ENCODE results near the gene AKAP8L.

The AKAP8L gene

GRCh38 chr19:15455996-15456395 lies 37.2 kb upstream of the AKAP8L start:
- no peak overlapping the region for H3K9ac ChIP-seq (ENCODE audit: low read depth, low read length)
- peaks cover 83% of the 10 kb centered on the region for H3K27me3 ChIP-seq (ENCODE audit: insufficient read depth, low read length)
- H3K27ac ChIP-seq (ENCODE audit: low read depth, low read length), result no peak overlapping the region
- H3K4me1 ChIP-seq (ENCODE audit: insufficient read depth, low read length), result no peaks in the 10 kb centered on the region
- no peaks in the 10 kb centered on the region for H3K9me3 ChIP-seq (ENCODE audit: insufficient read depth, low read depth, low read length)
- H3K4me3 ChIP-seq (ENCODE audit: low read length), result no peak overlapping the region
- 89% methylated on average over 9 of the region's 9 CpGs for WGBS
- H3K36me3 ChIP-seq (ENCODE audit: insufficient read depth, low read length), result no peaks in the 10 kb centered on the region

DNA sequence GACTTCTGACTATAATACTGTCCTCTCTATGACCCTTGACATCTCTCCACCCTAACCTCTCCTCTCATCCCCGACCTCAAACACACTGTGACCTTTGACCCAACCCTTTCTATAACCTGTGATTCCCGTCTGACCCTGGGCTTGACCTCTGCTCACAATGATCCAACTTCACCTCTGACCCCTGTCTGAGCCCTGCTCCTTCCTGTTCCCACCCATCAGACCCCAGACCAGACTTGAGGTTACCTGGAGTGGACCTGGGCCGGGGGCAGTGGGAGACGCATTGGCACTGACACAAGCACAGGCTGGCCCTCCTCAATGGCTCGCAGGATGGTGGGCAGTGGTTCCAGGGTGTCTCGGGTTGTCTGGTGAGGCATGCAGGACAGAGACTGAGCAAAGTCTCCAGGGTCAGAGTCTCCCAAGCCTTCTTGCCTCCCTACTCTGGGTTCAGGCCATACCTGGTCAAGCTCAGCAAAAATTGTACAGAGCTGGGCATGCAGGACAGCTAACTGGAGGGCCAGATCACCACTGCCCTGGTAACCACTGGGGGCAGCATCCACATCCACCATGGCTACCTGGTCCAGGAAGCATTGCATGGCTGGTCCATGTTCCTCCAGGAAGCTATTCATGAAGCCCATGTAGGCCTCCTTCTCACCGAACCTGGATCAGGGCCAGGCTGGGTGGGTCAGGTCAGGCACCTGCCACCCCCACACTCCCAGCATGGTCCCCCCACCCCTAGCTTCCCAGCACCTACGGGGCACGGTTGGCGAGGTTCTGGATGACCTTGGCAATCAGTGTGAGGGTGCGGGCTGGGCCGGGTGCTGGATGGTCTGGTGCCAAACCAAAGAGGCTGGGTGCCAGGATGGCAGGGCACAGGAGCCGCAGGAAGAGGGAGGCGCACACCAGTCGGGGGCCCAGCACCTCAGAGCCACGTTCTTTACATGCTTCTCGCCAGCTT lies 35.4 kb upstream of the AKAP8L start:
- Histone ChIP-seq H3K27ac (ENCODE audit: low read depth, low read length) (no peak overlapping the region), H3K4me3 (ENCODE audit: low read length) (no peak overlapping the region), H3K4me1 (ENCODE audit: insufficient read depth, low read length) (no peaks in the 10 kb centered on the region), H3K36me3 (ENCODE audit: insufficient read depth, low read length) (no peaks in the 10 kb centered on the region), H3K27me3 (ENCODE audit: insufficient read depth, low read length) (peaks cover 65% of the 10 kb centered on the region), H3K9me3 (ENCODE audit: insufficient read depth, low read depth, low read length) (no peaks in the 10 kb centered on the region), H3K9ac (ENCODE audit: low read depth, low read length) (no peak overlapping the region)
- 87% methylated on average over 17 of the region's 17 CpGs for WGBS

DNA sequence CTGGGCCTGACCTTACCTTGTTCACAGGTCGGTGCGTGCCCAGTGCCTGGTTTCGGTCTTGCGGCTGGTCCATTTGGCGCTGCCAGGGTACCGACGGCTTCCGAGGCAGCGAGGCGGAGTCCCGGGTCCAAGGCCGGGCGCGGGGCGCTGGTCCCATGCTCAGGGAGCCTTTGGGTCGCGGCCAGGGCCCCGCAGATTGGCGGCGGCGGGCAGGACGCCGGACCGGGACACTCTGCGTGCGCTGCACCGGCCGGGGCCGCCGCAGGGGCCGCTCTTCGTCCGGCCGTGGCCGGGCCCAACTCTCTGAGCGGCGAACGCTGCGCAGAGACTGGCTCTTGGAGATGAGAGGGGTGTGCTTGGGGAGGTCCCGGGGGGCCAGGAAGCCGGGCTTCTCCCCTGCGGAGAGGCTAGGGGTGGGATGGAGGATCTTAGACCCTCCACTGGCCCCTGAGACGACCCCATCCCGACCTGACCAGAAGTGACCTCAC lies 34.3 kb upstream of the AKAP8L start:
- Histone ChIP-seq H3K27me3 (ENCODE audit: insufficient read depth, low read length) (peaks cover 56% of the 10 kb centered on the region), H3K9me3 (ENCODE audit: insufficient read depth, low read depth, low read length) (no peaks in the 10 kb centered on the region), H3K4me1 (ENCODE audit: insufficient read depth, low read length) (peaks cover 6% of the 10 kb centered on the region; the same call in 1 of the 2 replicates), H3K9ac (ENCODE audit: low read depth, low read length) (no peak overlapping the region), H3K4me3 (ENCODE audit: low read length) (peak overlapping the region; percentile 46), H3K36me3 (ENCODE audit: insufficient read depth, low read length) (no peaks in the 10 kb centered on the region), H3K27ac (ENCODE audit: low read depth, low read length) (no peak overlapping the region)
- 9% methylated on average over 44 of the region's 44 CpGs for WGBS

DNA sequence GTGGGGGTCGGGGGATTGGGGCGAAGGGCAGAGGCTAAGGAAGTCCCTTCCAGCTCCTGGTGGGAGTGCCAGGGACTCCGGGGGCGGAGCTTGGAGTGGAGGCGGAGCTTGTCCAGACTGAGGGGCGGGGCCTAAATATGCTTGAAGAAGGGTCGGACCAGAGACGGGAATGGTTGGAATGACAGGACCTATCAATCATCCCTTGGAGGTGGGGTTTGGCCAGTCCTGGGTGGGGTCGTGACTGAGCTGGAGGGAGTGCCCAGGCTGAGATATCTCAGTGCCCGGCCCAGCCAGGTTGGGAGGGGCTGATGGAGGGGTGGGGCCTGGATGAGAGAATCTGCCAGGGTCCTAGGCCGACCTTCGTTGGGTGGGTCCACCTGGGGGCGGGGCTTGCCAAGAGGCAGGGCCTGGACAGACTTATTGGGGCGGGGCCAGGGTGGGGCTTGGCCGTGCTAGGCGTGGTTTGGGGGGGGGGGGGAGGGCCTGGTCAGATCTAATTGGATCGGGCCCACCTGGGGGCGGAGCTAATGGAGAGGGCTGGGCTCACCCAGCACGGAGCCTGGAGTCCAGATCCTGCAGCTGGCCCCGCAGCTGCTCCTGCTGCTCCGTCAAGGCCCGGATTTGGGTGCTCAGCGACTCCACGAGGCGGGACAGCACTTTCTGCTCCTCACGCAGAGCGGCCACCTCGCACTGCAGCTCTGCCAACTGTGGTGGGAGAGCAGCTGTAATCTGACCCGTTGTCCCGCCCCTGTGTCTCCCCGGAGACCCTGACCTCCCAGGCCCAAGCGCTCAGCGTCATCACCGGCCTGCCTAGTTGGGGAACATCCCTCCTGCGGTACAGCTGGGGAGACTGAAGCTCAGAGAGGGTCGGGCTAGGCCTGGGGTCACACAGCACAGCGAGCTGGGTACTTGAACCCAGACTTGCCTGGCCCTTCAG lies 33.6 kb upstream of the AKAP8L start:
- peaks cover 49% of the 10 kb centered on the region for H3K27me3 ChIP-seq (ENCODE audit: insufficient read depth, low read length)
- H3K27ac ChIP-seq (ENCODE audit: low read depth, low read length), result no peak overlapping the region
- no peaks in the 10 kb centered on the region for H3K36me3 ChIP-seq (ENCODE audit: insufficient read depth, low read length)
- H3K9me3 ChIP-seq (ENCODE audit: insufficient read depth, low read depth, low read length), result no peaks in the 10 kb centered on the region
- peaks cover 6% of the 10 kb centered on the region; the same call in 1 of the 2 replicates for H3K4me1 ChIP-seq (ENCODE audit: insufficient read depth, low read length)
- H3K4me3 ChIP-seq (ENCODE audit: low read length), result peak overlapping the region; percentile 46
- WGBS, result 10% methylated on average over 36 of the region's 37 CpGs
- H3K9ac ChIP-seq (ENCODE audit: low read depth, low read length), result no peak overlapping the region

- WGBS, result 87% methylated on average over 1 of the region's 1 CpG
- H3K27ac ChIP-seq (ENCODE audit: low read depth, low read length), result no peak overlapping the region
- no peaks in the 10 kb centered on the region for H3K9me3 ChIP-seq (ENCODE audit: insufficient read depth, low read depth, low read length)
- peak overlapping the region; percentile 50; the same call in 1 of the 2 replicates for H3K4me3 ChIP-seq (ENCODE audit: low read length)
- H3K36me3 ChIP-seq (ENCODE audit: insufficient read depth, low read length), result no peaks in the 10 kb centered on the region
- peaks cover 6% of the 10 kb centered on the region; the same call in 1 of the 2 replicates for H3K4me1 ChIP-seq (ENCODE audit: insufficient read depth, low read length)
- no peak overlapping the region for H3K9ac ChIP-seq (ENCODE audit: low read depth, low read length)
- H3K27me3 ChIP-seq (ENCODE audit: insufficient read depth, low read length), result peaks cover 30% of the 10 kb centered on the region
These were observed 31.7 kb upstream of the AKAP8L start for GRCh38 chr19:15450528-15450890.

GRCh38 chr19:15449620-15450527 lies 31.1 kb upstream of the AKAP8L start, which contains the start of gene WIZ:
WIZ (minus strand) TSS chr19:15449956; CDS start chr19:15448307, 1,649 bp downstream.
- no peak within 1 kb of the TSS; the same call in 1 of the 2 replicates for H3K27ac ChIP-seq (ENCODE audit: low read depth, low read length)
- H3K9ac ChIP-seq (ENCODE audit: low read depth, low read length), result peak within 1 kb of the TSS; percentile 40; the same call in 1 of the 2 replicates

GRCh38 chr19:15448778-15449619 lies 30.2 kb upstream of the AKAP8L start:
- WGBS, result 4% methylated on average over 37 of the region's 43 CpGs

More at GRCh38 chr19:15449620-15450527, 31.1 kb upstream of the AKAP8L start, which contains the start of gene WIZ:
- no peaks in the 10 kb centered on the region for H3K9me3 ChIP-seq (ENCODE audit: insufficient read depth, low read depth, low read length)
- H3K4me1 ChIP-seq (ENCODE audit: insufficient read depth, low read length), result peaks cover 6% of the 10 kb centered on the region; the same call in 1 of the 2 replicates
- peak within 1 kb of the TSS; percentile 72 for H3K4me3 ChIP-seq (ENCODE audit: low read length)
- under 1% methylated on average over 47 of the region's 77 CpGs for WGBS
- no peaks in the 10 kb centered on the region for H3K36me3 ChIP-seq (ENCODE audit: insufficient read depth, low read length)
- H3K27me3 ChIP-seq (ENCODE audit: insufficient read depth, low read length), result peaks cover 23% of the 10 kb centered on the region

DNA sequence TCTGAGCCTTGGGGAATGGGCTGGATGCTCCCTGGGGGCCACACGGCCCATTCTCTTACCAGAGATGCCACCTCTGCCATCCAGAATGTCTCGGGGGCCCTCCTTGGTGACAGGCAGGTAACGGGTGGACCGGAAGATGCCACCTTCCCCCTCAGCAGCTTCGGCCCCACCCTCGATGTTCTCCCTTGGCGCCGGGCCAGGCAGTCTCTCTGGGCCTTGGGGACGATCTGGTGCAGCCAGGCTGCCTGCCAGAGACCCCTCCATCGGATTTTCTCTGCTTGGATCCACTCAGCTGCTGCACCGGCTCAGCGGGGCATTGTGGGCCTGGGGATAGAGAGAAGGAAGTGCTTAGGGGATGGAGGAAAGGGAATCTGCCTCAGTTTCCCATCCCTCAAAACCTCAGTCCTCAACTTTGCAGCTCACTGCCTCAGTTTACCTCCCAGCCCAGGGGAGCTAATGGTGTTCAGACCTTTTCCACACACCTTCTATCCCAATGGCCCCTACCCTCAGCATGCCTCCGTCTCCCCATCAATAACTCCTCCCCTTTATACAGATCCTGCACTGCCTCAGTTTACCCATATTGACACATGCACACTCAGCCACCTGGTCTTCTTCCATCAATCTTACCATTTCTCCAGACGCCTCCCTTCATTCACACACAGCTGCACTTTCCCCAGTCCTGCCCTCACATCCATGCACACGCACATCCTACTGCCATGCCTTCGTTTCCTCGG lies 29.4 kb upstream of the AKAP8L start:
- H3K27me3 ChIP-seq (ENCODE audit: insufficient read depth, low read length), result peaks cover 7% of the 10 kb centered on the region
- H3K27ac ChIP-seq (ENCODE audit: low read depth, low read length), result no peak overlapping the region
- H3K36me3 ChIP-seq (ENCODE audit: insufficient read depth, low read length), result no peaks in the 10 kb centered on the region
- H3K4me1 ChIP-seq (ENCODE audit: insufficient read depth, low read length), result peaks cover 6% of the 10 kb centered on the region; the same call in 1 of the 2 replicates
- H3K9me3 ChIP-seq (ENCODE audit: insufficient read depth, low read depth, low read length), result no peaks in the 10 kb centered on the region
- H3K4me3 ChIP-seq (ENCODE audit: low read length), result peak overlapping the region; percentile 72
- 77% methylated on average over 17 of the region's 17 CpGs for WGBS
- no peak overlapping the region for H3K9ac ChIP-seq (ENCODE audit: low read depth, low read length)

More at GRCh38 chr19:15448778-15449619, 30.2 kb upstream of the AKAP8L start:
- no peak overlapping the region for H3K27ac ChIP-seq (ENCODE audit: low read depth, low read length)
- H3K9me3 ChIP-seq (ENCODE audit: insufficient read depth, low read depth, low read length), result no peaks in the 10 kb centered on the region
- peak overlapping the region; percentile 72 for H3K4me3 ChIP-seq (ENCODE audit: low read length)
- no peaks in the 10 kb centered on the region for H3K36me3 ChIP-seq (ENCODE audit: insufficient read depth, low read length)
- peak overlapping the region; percentile 40; the same call in 1 of the 2 replicates for H3K9ac ChIP-seq (ENCODE audit: low read depth, low read length)
- H3K4me1 ChIP-seq (ENCODE audit: insufficient read depth, low read length), result peaks cover 6% of the 10 kb centered on the region; the same call in 1 of the 2 replicates
- H3K27me3 ChIP-seq (ENCODE audit: insufficient read depth, low read length), result peaks cover 15% of the 10 kb centered on the region

DNA sequence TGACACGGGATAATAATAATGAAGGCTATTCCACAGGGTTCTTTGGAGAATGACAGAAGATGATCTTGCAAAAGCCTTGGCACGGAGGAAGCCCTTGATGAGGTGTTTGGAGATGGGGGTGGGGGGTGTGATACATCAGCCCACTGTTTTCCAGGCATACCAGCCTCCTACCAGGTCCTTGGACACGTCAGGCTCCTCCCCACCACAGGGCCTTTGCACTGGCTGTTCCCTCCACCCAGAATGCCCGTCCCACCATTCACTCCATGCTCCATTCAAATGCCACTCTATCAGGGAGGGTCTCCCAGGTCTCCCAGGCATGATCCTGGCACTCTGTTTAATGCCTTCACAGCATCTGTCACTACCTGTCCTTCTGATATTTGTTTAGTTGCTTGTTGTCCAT lies 28.3 kb upstream of the AKAP8L start:
- H3K4me1 ChIP-seq (ENCODE audit: insufficient read depth, low read length), result peaks cover 6% of the 10 kb centered on the region; the same call in 1 of the 2 replicates
- no peak overlapping the region for H3K4me3 ChIP-seq (ENCODE audit: low read length)
- no peaks in the 10 kb centered on the region for H3K9me3 ChIP-seq (ENCODE audit: insufficient read depth, low read depth, low read length)
- H3K9ac ChIP-seq (ENCODE audit: low read depth, low read length), result no peak overlapping the region
- no peaks in the 10 kb centered on the region for H3K27me3 ChIP-seq (ENCODE audit: insufficient read depth, low read length)
- WGBS, result 77% methylated on average over 4 of the region's 4 CpGs
- no peak overlapping the region for H3K27ac ChIP-seq (ENCODE audit: low read depth, low read length)
- H3K36me3 ChIP-seq (ENCODE audit: insufficient read depth, low read length), result no peaks in the 10 kb centered on the region
